ENCODE results near the gene USP17L30. TPM values are rescaled to one million over a fixed set of nuclear protein-coding genes. Genes with fewer than 3 reads are reported as not detected.
"Not testable (repeated sequence)": the region's sequence is repeated elsewhere in the genome, so short reads cannot be mapped to it uniquely, and the experiment has no call there.

Gene USP17L30
- total RNA-seq, 1 experiment from 2014 or later, result not detected

DNA sequence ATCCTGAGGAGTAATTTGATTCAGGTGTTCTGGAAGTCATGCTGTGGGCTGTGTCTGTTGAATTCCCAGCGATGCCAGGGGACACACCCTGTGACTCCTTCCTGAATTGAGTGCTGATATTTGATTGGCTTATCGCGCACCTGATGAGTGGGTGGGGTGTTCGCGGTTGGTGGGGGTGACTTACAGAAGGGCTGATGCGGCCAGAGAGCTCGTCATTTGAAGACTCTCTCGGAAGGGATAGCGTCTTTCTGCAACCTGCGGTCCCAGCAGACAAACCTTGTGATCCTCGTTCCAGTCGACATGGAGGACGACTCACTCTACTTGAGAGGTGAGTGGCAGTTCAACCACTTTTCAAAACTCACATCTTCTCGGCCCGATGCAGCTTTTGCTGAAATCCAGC is 19.1 kb upstream of the USP17L30 start, which contains the start of gene USP17L27:
Gene USP17L27 (plus strand): TSS at position 301 of the 400 bp plus-strand sequence. CDS start 0 bp downstream, at position 301.
- H3K9me3 ChIP-seq (ENCODE audit: control insufficient read depth, low read depth, low read length); H3K4me1 Mint-ChIP-seq; H3K4me1 ChIP-seq (ENCODE audit: insufficient read depth, low read length); H3K23ac ChIP-seq (ENCODE audit: insufficient read length, low read depth, low read length); H3K27ac ChIP-seq (ENCODE audit: insufficient read length, low read depth, low read length); H3K18ac ChIP-seq (ENCODE audit: insufficient read length, low read depth, low read length); H2BK12ac ChIP-seq (ENCODE audit: insufficient read length, low read depth, low read length); H2BK15ac ChIP-seq (ENCODE audit: low read depth, low read length); H3K27me3 ChIP-seq (ENCODE audit: insufficient read depth, low read length); H3K27ac Mint-ChIP-seq; H2BK20ac ChIP-seq (ENCODE audit: low read depth, low read length, poor library complexity, severe bottlenecking); H4K91ac ChIP-seq (ENCODE audit: insufficient read length, low read depth, low read length); H3K79me1 ChIP-seq (ENCODE audit: insufficient read depth, low read depth, low read length, poor library complexity, severe bottlenecking); H2AFZ ChIP-seq (ENCODE audit: low read length); H3K79me2 ChIP-seq (ENCODE audit: insufficient read depth, low read length); H3K4me3 Mint-ChIP-seq; H3K4ac ChIP-seq (ENCODE audit: low read depth, low read length); H4K8ac ChIP-seq (replicated peaks; ENCODE audit: insufficient read length, low read depth, low read length); H3K4me2 ChIP-seq (ENCODE audit: insufficient read depth, insufficient read length, low read length); H4K5ac ChIP-seq (ENCODE audit: insufficient read length, low read depth, low read length); H2AK5ac ChIP-seq (ENCODE audit: insufficient read length, low read length); H3K9me3 Mint-ChIP-seq; H3K27me3 Mint-ChIP-seq (ENCODE audit: low read depth); H4K20me1 ChIP-seq (ENCODE audit: control insufficient read depth, insufficient read depth, insufficient read length); H3K56ac ChIP-seq (ENCODE audit: insufficient read length, low read depth, low read length); H3K36me3 Mint-ChIP-seq (ENCODE audit: insufficient read depth in 1 of 3, low read depth in 3 of 3); H3K23me2 ChIP-seq (ENCODE audit: insufficient read length, low read depth, low read length, poor library complexity, severe bottlenecking); H3K9ac ChIP-seq (ENCODE audit: extremely low read depth, insufficient read length, low read length); DNase-seq; H3T11ph ChIP-seq (ENCODE audit: low read length); H2BK120ac ChIP-seq (ENCODE audit: low read depth, low read length, poor library complexity, severe bottlenecking); H3K14ac ChIP-seq (ENCODE audit: insufficient read depth, low read length); H2BK5ac ChIP-seq (ENCODE audit: insufficient read length, low read length): not testable (repeated sequence)
- no CpG with 5 or more reads among the region's 15 CpGs for WGBS (ENCODE audit: extremely low coverage, insufficient read length, low lambda C conversion rate)

DNA sequence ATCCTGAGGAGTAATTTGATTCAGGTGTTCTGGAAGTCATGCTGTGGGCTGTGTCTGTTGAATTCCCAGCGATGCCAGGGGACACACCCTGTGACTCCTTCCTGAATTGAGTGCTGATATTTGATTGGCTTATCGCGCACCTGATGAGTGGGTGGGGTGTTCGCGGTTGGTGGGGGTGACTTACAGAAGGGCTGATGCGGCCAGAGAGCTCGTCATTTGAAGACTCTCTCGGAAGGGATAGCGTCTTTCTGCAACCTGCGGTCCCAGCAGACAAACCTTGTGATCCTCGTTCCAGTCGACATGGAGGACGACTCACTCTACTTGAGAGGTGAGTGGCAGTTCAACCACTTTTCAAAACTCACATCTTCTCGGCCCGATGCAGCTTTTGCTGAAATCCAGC is 14.3 kb upstream of the USP17L30 start, which contains the start of gene USP17L28:
Gene USP17L28 (plus strand): TSS at position 301 of the 400 bp plus-strand sequence. CDS start 0 bp downstream, at position 301.
- H3K4me3 Mint-ChIP-seq; H4K20me1 ChIP-seq (ENCODE audit: control insufficient read depth, insufficient read depth, insufficient read length); H4K5ac ChIP-seq (ENCODE audit: insufficient read length, low read depth, low read length); H2BK12ac ChIP-seq (ENCODE audit: insufficient read length, low read depth, low read length); H3K14ac ChIP-seq (ENCODE audit: insufficient read depth, low read length); H3K27me3 ChIP-seq (ENCODE audit: insufficient read depth, low read length); H3K4me2 ChIP-seq (ENCODE audit: insufficient read depth, insufficient read length, low read length); H4K91ac ChIP-seq (ENCODE audit: insufficient read length, low read depth, low read length); H3K18ac ChIP-seq (ENCODE audit: insufficient read length, low read depth, low read length); H3K27ac Mint-ChIP-seq; H3K9me3 Mint-ChIP-seq; H3K23me2 ChIP-seq (ENCODE audit: insufficient read length, low read depth, low read length, poor library complexity, severe bottlenecking); DNase-seq; H3K9me3 ChIP-seq (ENCODE audit: control insufficient read depth, low read depth, low read length); H3K79me2 ChIP-seq (ENCODE audit: insufficient read depth, low read length); H3K23ac ChIP-seq (ENCODE audit: insufficient read length, low read depth, low read length); H3K4me1 ChIP-seq (ENCODE audit: insufficient read depth, low read length); H3K79me1 ChIP-seq (ENCODE audit: insufficient read depth, low read depth, low read length, poor library complexity, severe bottlenecking); H3K56ac ChIP-seq (ENCODE audit: insufficient read length, low read depth, low read length); H4K8ac ChIP-seq (replicated peaks; ENCODE audit: insufficient read length, low read depth, low read length); H2AK5ac ChIP-seq (ENCODE audit: insufficient read length, low read length); H3K36me3 Mint-ChIP-seq (ENCODE audit: insufficient read depth in 1 of 3, low read depth in 3 of 3); H2BK20ac ChIP-seq (ENCODE audit: low read depth, low read length, poor library complexity, severe bottlenecking); H3K9ac ChIP-seq (ENCODE audit: extremely low read depth, insufficient read length, low read length); H2BK15ac ChIP-seq (ENCODE audit: low read depth, low read length); H3K4me1 Mint-ChIP-seq; H3K4ac ChIP-seq (ENCODE audit: low read depth, low read length); H3K27me3 Mint-ChIP-seq (ENCODE audit: low read depth); H3K27ac ChIP-seq (ENCODE audit: insufficient read length, low read depth, low read length); H2BK5ac ChIP-seq (ENCODE audit: insufficient read length, low read length); H2BK120ac ChIP-seq (ENCODE audit: low read depth, low read length, poor library complexity, severe bottlenecking); H3T11ph ChIP-seq (ENCODE audit: low read length); H2AFZ ChIP-seq (ENCODE audit: low read length): not testable (repeated sequence)
- no CpG with 5 or more reads among the region's 15 CpGs for WGBS (ENCODE audit: extremely low coverage, insufficient read length, low lambda C conversion rate)
